ENCODE data around the gene CYB5R4. TPM values are rescaled to one million over a fixed set of nuclear protein-coding genes. Genes with fewer than 3 reads are reported as not detected.

The CYB5R4 gene
- total RNA-seq, 2 donors from 2014 or later, result 8.2 to 8.6 TPM

DNA sequence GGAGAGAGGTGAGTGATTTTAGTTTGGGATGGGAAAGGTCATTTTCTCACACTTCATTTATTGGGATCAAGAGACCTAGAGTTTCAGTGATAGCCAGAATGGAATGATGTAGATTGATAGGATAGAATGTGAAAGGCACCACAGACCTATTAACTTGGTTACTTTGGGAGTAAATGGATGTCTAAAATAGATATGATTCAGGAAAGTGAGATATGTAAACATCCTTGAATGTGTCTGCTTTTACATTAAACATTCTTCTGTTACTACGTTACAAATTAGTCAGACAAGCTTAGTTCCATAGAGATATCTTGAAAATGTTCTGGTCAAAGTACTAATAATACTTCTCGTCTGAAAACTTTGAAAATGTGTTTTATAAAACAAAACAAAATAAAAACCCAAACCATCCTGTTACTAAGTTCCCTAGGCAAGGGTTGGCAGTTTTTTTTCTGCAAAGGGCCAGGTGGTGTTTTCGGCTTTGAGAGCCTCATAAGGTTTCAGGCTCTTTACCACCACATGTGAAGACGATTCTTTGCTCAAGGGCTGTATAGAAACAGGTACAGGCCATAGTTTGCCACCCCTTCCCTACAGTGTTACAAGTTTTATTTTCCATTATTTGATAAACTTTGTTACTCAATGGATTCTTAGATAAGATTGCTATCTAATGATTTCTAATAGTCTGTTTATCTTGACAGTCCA lies 3.4 kb downstream of the CYB5R4 start:
- no peaks in the 10 kb centered on the region for H3K27me3 ChIP-seq (replicated peaks; ENCODE audit: insufficient read depth)
- WGBS, result 65% methylated on average over 4 of the region's 4 CpGs
- intact Hi-C loops (cut with DNase I), result no loop called here

DNA sequence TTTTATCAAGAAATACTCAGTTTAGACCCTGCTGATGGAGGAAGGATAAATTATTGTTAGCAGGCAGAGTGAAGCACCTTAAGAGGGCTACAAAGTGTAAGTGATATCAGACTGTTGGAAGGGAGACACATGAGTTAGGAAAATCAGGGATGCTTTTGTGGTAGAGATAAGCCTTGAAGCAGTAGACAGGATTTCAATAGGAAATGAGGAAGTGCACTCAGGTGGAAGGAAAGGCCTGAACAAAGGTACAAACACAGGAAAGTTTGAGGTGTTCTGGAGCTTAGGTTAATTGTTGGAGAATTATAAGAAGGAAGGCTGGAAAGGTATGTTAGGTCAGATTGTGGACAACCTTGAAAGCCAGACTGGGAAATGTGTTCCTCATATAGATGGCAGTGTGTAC lies 7.6 kb downstream of the CYB5R4 start:
- Histone ChIP-seq H3K36me3 (no peaks in the 10 kb centered on the region), H3K27ac (no peak overlapping the region), H3K9me3 (no peaks in the 10 kb centered on the region), H3K4me3 (no peak overlapping the region), H3K4me1 (replicated peaks) (no peaks in the 10 kb centered on the region), H3K27me3 (replicated peaks; ENCODE audit: insufficient read depth) (no peaks in the 10 kb centered on the region)
- no peak for DNase-seq (ENCODE audit: low spot score)
- intact Hi-C loops (cut with DNase I), result no loop called here
- TF ChIP-seq, protein P1, sequence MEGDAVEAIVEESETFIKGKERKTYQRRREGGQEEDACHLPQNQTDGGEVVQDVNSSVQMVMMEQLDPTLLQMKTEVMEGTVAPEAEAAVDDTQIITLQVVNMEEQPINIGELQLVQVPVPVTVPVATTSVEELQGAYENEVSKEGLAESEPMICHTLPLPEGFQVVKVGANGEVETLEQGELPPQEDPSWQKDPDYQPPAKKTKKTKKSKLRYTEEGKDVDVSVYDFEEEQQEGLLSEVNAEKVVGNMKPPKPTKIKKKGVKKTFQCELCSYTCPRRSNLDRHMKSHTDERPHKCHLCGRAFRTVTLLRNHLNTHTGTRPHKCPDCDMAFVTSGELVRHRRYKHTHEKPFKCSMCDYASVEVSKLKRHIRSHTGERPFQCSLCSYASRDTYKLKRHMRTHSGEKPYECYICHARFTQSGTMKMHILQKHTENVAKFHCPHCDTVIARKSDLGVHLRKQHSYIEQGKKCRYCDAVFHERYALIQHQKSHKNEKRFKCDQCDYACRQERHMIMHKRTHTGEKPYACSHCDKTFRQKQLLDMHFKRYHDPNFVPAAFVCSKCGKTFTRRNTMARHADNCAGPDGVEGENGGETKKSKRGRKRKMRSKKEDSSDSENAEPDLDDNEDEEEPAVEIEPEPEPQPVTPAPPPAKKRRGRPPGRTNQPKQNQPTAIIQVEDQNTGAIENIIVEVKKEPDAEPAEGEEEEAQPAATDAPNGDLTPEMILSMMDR (IDR thresholded peaks at IDR 0.05), result no peak
- TF ChIP-seq POLR2A (IDR thresholded peaks at IDR 0.05), result no peak
- no peak for TF ChIP-seq POLR2AphosphoS5 (IDR thresholded peaks at IDR 0.05)

More for the DNA sequence above, 3.4 kb downstream of the CYB5R4 start:
- H3K4me1 ChIP-seq (replicated peaks), result no peaks in the 10 kb centered on the region
- H3K4me3 ChIP-seq, result no peak overlapping the region
- H3K36me3 ChIP-seq, result no peaks in the 10 kb centered on the region
- TF ChIP-seq, protein P1 (IDR thresholded peaks at IDR 0.05), result no peak
- no peak for TF ChIP-seq POLR2A (IDR thresholded peaks at IDR 0.05)
- H3K27ac ChIP-seq, result no peak overlapping the region
- DNase-seq (ENCODE audit: low spot score), result no peak
- H3K9me3 ChIP-seq, result no peaks in the 10 kb centered on the region

DNA sequence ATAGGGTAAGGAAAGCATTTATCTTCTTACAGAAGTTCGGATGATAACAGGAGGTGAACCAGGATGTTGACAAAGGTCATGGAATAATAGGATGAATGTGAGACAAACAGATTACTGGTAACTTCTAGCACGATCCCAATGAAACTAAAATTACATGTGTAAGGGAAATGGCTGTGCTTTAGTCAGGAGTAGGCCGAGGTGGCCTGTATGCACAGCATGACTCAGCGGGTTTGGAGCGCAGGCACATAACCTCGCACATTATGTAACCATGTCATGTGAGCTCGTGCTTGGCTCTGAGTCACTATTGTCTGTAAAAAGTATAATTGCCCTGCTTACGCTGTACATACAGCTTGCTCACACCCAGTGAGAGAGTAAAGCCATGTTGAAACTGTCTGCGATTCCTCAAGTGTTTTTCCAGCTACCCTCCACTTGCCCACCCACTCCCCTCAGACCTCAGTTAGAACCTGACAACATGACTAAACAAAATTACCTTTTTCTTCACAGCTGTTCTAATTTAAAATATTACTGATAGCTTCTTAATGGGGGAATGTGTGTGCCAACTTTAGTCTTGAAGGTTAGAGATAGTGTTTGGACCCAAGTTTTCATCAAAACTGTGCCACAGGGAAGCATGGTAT lies 8.2 kb downstream of the CYB5R4 start:
- Histone ChIP-seq H3K4me1 (replicated peaks) (no peaks in the 10 kb centered on the region), H3K27ac (no peak overlapping the region), H3K27me3 (replicated peaks; ENCODE audit: insufficient read depth) (no peaks in the 10 kb centered on the region), H3K36me3 (no peaks in the 10 kb centered on the region), H3K9me3 (no peaks in the 10 kb centered on the region), H3K4me3 (no peak overlapping the region)
- TF ChIP-seq POLR2A (IDR thresholded peaks at IDR 0.05) (no peak), POLR2AphosphoS5 (IDR thresholded peaks at IDR 0.05) (no peak)
- TF ChIP-seq, protein P1 (IDR thresholded peaks at IDR 0.05), result no peak
- WGBS, result 96% methylated on average over 9 of the region's 9 CpGs
- intact Hi-C loops (cut with DNase I), result no loop called here
- DNase-seq (ENCODE audit: low spot score), result no peak

DNA sequence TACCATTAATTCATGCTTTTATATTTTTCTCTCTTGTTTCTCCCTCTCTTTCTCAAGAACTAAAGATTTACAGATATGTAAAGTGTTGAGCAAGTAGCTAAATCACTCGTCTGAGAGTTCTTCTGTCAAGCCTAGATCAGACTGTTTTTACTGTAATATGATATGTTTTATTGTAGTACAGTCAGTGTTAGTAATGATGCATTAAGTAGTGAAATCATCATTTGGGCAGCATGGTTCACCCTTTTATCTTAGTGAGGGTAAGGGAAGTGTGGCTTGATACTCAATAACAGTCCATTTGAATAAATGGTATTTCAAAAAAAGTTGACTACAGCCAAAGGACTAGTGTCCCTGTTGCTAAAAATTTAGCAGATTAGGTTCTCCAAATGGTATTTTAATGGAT lies 9.2 kb downstream of the CYB5R4 start:
- 18% methylated on average over 1 of the region's 1 CpG for WGBS
- no peaks in the 10 kb centered on the region for H3K27me3 ChIP-seq (replicated peaks; ENCODE audit: insufficient read depth)
- H3K9me3 ChIP-seq, result no peaks in the 10 kb centered on the region
- TF ChIP-seq POLR2AphosphoS5 (IDR thresholded peaks at IDR 0.05) (no peak), POLR2A (IDR thresholded peaks at IDR 0.05) (no peak)
- TF ChIP-seq, protein P1 (IDR thresholded peaks at IDR 0.05), result no peak
- H3K4me3 ChIP-seq, result no peak overlapping the region
- intact Hi-C loops (cut with DNase I), result no loop called here
- H3K27ac ChIP-seq, result no peak overlapping the region
- DNase-seq (ENCODE audit: low spot score), result no peak
- H3K36me3 ChIP-seq, result no peaks in the 10 kb centered on the region
- H3K4me1 ChIP-seq (replicated peaks), result no peaks in the 10 kb centered on the region

DNA sequence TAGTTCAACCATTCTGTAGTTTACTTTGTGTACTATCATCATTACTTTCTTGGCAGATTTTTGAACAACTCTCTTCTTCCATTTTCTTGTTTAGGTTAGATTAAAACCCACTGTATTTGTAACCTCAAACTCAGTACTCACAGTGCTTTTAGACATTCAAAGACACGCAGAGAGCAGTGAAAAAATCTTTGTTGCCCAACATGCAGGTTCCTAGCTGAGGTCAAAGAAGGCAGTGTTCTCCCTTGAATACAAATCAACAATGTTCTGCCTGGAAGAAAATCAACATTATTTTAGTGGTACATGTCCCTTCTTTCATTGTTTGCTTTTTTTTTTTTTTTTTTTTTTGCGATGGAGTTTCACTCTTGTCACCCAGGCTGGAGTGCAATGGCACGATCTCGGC lies 11.2 kb downstream of the CYB5R4 start:
- 70% methylated on average over 4 of the region's 4 CpGs for WGBS
- intact Hi-C loops (cut with DNase I), result no loop called here
- TF ChIP-seq POLR2AphosphoS5 (IDR thresholded peaks at IDR 0.05) (no peak), POLR2A (IDR thresholded peaks at IDR 0.05) (no peak)
- TF ChIP-seq, protein P1 (IDR thresholded peaks at IDR 0.05), result no peak
- no peak for DNase-seq (ENCODE audit: low spot score)
- Histone ChIP-seq H3K36me3 (no peaks in the 10 kb centered on the region), H3K27ac (no peak overlapping the region), H3K4me1 (replicated peaks) (no peaks in the 10 kb centered on the region), H3K9me3 (no peaks in the 10 kb centered on the region), H3K27me3 (replicated peaks; ENCODE audit: insufficient read depth) (no peaks in the 10 kb centered on the region), H3K4me3 (no peak overlapping the region)

Measured in prostate gland (tissue), 2 donors.